GM18499 (cell line): Measurements from ENCODE around the gene HIVEP3.

Experiments used
- ATAC-seq: cut with Tn5 transposase; IDR thresholded peaks from one replicate; pipeline ENCODE4 v1.9.1; 2021; ENCODE audit warnings: moderate number of reproducible peaks; ENCODE audit not compliant: insufficient read depth, unreplicated experiment

The HIVEP3 gene

DNA sequence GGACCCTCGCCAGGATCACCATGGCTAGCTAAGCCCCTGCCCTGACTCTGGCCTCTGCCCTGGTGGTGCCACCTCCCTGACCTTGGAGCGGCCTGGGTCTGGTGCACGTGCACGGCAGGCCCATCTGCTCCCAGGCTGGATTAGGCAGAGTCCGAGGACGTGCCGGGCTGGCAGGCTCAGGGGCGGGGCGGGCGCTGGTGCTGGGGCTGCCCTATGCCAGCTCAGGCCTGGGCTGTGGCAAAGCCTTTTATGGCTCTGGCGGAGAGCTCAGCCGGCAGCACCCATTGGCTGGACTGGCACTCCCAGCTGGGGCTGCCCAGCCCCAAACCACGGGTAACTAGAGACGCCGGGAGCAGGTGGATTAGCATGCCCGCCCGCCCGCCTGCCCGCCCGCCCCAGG, 417.1 kb downstream of the HIVEP3 start:
- ATAC-seq: no peak

GRCh38 chr1:41500781-41501518, 417.8 kb downstream of the HIVEP3 start:
- ATAC-seq: no peak

DNA sequence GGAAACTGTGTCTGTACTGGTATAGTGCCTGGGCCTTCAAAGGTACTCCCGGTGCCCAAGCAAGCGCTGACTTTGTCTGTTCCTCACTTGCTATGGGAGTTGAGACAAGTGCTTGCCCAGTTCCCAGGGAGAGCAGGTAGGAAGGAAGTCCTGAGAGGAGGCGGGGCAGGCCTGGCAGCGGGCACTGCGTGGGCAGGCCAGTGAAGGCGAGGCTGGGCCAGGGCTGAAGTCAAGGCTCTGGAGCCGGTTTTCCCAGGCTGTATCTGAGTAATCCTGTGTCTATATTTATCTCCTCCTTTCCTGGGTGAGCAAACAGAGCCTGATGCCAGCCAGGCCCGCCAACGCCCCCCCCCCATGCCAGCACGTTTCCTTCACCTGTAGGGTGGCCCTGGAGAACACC, 418.3 kb downstream of the HIVEP3 start:
- ATAC-seq: no peak

GRCh38 chr1:41499591-41499990, 419.1 kb downstream of the HIVEP3 start:
- no peak for ATAC-seq

- ATAC-seq: no peak
Observed at GRCh38 chr1:41498804-41499203, 419.9 kb downstream of the HIVEP3 start.

DNA sequence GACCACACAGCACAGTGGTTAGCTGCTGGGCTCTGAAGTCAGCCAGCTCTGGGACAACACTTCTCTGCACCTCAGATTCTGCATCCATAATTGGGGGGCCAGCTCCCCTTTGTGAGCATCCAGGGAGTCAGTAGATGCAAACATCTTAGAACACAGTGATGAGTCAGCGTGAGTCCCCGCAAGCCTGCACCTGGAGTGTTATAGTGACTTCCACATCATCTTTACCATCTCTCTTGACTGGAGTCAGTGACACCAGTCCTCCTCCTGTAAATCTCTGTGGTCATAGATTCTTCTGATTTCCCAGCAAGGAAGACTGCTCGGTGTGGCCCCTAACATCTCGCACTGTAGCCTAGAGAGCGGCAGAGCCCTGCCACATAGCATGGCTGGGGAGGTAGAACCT, 420.3 kb downstream of the HIVEP3 start:
- ATAC-seq: no peak

- no peak for ATAC-seq
Observed at GRCh38 chr1:41497461-41498030, 421.2 kb downstream of the HIVEP3 start.

GRCh38 chr1:41497056-41497440, 421.7 kb downstream of the HIVEP3 start:
- ATAC-seq: no peak

GRCh38 chr1:41496080-41497055, 422.4 kb downstream of the HIVEP3 start:
- no peak for ATAC-seq

- no peak for ATAC-seq
Observed at GRCh38 chr1:41495210-41495948, 423.3 kb downstream of the HIVEP3 start.

DNA sequence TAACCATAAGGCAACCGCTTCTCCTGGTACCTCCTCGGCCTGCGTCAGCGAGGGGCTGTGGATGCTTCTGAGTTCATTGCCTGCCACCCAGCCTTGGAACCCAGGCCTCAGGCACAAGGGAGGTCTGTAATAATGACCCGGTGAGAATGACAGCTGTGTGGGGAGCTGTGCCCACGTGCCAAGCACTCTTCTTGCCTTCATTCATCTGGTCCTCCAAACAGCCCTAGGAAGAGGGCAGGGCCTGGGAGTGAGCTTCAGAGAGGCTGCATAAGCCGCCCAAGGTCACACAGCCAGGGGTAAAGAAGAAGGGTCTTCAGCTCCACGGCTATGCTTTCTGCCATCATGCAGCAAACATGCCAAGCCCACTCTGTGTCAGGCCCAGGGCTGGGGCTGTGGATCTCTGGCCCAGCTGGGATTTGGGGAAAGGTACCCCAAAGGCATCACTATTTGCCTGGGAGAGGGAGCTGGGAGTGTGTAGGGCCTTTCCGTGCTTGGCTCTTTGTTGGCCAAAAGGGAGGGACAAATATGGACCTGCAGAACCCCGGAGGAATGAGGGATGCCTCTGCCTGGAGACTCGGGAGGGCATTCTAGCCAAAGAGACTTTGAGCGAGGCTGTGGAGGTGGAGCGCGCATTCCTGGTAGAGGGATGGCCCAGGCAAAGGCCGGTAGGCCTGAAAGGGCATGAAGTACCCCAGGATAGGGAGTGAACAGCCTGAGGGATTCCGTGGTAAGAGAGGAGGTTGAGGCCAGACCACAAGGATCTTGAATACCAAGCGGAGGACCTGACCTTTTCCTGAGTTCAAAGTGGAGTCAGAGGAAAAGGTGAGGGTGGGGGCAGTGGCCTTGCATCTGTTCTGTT, 424.1 kb downstream of the HIVEP3 start:
- ATAC-seq: no peak

DNA sequence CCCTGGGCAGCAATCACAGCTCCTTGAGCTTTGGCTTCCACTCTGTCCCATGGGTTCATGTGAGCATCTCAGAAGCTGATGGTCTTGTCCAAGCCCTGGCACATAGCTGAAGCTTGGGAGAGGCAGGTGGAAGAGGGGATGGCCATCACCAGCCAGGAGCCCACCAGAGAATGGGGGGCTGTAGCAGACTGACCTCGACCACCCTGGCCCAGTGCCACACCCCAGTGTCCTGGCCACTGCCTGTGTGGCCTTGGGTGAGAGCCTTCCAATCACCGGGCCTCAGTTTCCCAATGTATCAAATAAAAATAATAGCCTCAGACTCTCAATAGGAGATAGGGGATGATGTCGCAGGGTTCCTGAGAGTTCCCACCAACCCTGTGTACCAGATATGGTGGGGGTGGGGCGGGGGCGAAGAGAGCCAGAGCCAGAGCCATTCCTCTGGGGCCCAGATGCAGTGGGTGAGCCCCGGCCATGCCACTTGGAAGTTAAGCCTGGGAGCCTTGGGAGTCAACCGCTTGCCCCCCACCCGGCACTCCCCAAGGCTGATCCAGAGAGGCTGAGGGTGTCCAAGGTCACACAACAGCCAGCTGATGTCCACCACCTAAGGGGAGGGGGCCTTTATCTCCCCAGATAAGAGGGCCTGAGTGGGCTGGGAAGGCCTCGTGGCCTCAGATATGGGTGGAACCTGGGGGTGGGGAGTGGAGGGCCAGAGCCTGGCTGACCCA, 424.9 kb downstream of the HIVEP3 start:
- ATAC-seq: no peak

DNA sequence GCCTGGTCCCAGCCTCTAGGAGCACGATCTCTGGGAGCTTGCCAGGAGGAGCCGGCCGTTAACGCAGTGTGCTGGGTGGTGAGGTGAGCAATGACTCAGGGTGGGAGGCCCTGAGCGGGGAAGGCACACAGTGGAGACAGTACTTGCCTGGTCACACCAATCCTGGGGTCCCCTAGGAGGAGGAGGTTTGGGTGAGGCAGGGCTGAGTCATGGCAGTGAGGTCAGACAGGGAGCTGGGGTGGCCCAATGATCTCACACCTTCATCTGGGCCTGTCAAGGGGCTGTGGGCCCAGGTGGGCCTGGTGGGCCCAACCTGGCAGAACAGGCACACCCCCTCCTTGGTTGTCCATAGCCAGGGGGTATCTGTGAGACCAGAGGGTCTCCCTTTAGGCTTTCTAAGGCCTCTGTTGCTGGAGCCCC, 425.6 kb downstream of the HIVEP3 start:
- no peak for ATAC-seq

GRCh38 chr1:41492341-41492848, 426.3 kb downstream of the HIVEP3 start:
- no peak for ATAC-seq

GRCh38 chr1:41490911-41491310, 427.8 kb downstream of the HIVEP3 start:
- no peak for ATAC-seq

GRCh38 chr1:41489561-41489960, 429.2 kb downstream of the HIVEP3 start:
- no peak for ATAC-seq

DNA sequence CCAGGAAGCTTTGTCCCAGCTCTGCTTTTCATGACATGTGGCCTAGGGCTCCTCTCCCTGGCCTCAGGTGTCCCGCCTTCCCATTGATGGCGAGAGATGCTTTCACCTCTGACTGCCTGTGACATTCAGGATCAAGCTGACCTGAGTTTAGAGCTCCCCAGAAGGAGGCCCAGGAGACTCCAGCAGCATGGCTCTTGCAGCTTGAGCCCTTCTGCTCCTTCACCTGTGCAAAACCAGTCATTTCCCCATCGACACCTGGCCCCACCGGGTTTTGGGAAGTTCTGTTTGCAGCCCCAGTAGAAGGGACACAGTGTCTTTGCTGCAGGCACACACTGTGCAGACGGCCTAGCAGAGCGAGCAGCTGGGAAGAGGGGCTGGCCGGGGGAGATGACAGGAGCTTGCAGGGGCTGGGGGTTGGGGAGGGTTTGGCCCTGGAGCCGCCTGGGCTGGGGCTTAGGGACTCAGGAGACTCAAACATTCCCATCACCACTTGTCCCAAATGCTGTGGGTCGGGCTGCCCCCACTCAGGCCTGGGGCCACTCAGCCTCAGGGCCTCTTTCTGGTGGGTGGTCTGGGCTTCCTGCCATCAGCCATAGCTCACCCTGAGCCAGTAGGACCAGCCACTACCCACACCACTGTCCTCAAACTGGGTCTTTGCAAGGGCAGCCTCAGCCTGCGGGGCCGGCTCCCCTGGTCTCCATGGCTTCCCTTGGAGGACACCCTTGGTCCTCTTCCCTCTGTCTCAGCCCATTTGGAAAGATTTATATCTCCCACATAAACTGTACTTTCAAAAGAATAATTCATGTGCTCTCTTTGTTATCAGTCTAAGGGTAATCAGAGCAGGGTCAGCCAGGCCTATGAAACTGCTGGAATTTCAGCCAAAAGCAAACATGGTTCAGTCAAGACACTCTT, 430.4 kb downstream of the HIVEP3 start:
- ATAC-seq: no peak
